ENCODE measurements around the gene APOC4.

Gene APOC4

DNA sequence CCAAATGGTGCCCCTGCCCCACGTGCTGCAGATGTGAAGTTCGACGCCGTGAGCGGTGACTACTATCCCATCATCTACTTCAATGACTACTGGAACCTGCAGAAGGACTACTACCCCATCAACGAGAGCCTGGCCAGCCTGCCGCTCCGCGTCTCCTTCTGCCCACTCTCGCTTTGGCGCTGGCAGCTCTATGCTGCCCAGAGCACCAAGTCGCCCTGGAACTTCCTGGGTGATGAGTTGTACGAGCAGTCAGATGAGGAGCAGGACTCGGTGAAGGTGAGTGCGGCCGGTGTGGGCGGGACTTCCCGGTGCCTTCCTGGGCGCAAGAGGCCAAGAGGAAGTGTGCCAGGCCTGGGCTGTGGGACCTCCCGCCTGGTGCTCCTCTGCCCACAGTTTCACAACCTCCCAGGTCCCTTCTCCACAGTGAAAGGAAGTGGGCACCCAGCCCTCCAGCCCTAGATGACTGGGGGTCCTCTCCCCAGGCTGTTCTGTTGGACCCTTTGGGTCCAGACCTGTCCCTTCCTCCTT, 45.2 kb downstream of the APOC4 start:
- DNase-seq (ENCODE audit: low spot score in 2 of 2) = no peak
- H3K4me3 Mint-ChIP-seq = no peak overlapping the region
- peaks cover 8% of the 10 kb centered on the region for H3K4me1 Mint-ChIP-seq
- peak overlapping the region; percentile 89 for H3K27ac Mint-ChIP-seq
- no peak for ATAC-seq (ENCODE audit: low read depth)
- no peaks in the 10 kb centered on the region for H3K9me3 Mint-ChIP-seq
- H3K36me3 Mint-ChIP-seq = peaks cover 19% of the 10 kb centered on the region
- H3K27me3 Mint-ChIP-seq = no peaks in the 10 kb centered on the region

DNA sequence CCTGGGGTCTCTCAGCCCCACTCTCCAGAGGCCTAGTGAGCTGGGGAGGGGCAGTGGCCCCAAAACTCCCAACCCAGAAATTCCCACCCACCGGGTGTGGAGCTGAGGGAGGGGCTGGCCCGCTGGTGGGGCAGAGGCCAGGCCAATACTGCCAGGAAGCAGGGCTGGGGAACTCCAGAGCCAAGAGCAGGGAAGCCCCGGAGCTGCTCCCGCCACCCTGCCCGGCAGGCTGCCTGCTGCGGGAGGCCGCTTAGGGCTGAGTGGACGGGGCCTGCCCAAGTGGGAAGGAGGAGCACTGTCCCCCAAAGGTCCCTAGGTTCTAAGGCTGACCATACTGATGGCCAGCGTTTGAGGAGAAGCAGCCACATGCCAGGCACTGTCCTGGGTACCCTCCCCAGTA, 46.2 kb downstream of the APOC4 start:
- Mint-ChIP-seq H3K27ac (no peak overlapping the region), H3K36me3 (peaks cover 19% of the 10 kb centered on the region), H3K9me3 (no peaks in the 10 kb centered on the region), H3K27me3 (no peaks in the 10 kb centered on the region), H3K4me3 (no peak overlapping the region), H3K4me1 (peaks cover 8% of the 10 kb centered on the region)
- DNase-seq (ENCODE audit: low spot score in 2 of 2) = no peak
- no peak for ATAC-seq (ENCODE audit: low read depth)

DNA sequence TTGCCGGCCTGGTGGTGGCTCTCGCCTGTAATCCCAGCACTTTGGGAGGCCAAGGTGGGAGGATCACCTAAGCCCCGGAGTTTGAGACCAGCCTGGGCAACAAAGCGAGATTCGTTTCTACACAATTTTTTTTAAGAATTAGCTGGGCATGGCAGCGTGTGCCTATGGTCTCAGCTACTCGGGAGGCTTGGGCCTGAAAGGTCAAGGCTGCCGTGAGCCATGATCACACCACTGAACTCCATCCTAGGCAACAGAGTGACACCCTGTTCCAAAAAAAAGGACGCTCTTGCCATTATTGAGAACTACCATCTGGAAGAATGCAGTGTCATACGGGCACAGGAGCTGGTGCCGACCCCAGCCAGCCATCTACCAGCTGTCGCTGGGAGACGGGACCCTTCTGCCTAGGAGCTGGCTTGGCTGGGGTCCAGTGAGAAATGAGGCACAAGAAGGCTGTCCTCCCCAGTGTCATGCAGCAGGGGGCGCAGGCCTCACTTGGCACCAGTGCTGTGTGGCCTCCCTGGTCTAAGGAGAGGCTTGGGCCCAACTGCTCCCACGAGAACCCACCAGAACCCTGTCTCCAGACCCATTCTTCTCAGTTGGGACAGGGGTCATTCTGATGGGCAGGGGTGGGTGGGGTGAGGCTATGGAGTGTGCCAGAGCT, 47.0 kb downstream of the APOC4 start:
- Mint-ChIP-seq H3K9me3 (no peaks in the 10 kb centered on the region), H3K27ac (peak overlapping the region; percentile 57), H3K4me3 (no peak overlapping the region), H3K27me3 (no peaks in the 10 kb centered on the region), H3K36me3 (peaks cover 20% of the 10 kb centered on the region), H3K4me1 (peaks cover 8% of the 10 kb centered on the region)
- ATAC-seq (ENCODE audit: low read depth) (peak; percentile 97), DNase-seq (ENCODE audit: low spot score in 2 of 2) (peak; percentile 72 to 75)

DNA sequence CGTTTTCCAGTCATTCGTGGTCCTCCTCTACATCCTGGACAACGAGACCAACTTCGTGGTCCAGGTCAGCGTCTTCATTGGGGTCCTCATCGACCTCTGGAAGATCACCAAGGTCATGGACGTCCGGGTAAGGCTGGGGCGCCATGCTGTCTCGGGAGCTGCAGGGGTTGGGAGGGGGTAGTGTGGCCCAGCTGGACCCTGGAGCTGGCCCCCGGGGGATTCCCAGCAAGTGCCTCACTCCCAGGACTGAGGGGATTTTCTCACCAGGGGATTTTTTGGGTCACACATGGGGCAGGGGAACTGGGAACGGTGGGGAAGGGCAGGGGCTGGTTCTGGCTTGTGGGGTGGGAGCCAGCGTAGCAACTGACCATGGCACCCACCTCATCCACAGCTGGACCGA, 48.4 kb downstream of the APOC4 start:
- ATAC-seq (ENCODE audit: low read depth) (no peak), DNase-seq (ENCODE audit: low spot score in 2 of 2) (no peak)
- H3K36me3 Mint-ChIP-seq = peaks cover 23% of the 10 kb centered on the region
- peaks cover 12% of the 10 kb centered on the region for H3K4me1 Mint-ChIP-seq
- no peaks in the 10 kb centered on the region for H3K9me3 Mint-ChIP-seq
- H3K4me3 Mint-ChIP-seq = no peak overlapping the region
- no peaks in the 10 kb centered on the region for H3K27me3 Mint-ChIP-seq
- no peak overlapping the region for H3K27ac Mint-ChIP-seq

DNA sequence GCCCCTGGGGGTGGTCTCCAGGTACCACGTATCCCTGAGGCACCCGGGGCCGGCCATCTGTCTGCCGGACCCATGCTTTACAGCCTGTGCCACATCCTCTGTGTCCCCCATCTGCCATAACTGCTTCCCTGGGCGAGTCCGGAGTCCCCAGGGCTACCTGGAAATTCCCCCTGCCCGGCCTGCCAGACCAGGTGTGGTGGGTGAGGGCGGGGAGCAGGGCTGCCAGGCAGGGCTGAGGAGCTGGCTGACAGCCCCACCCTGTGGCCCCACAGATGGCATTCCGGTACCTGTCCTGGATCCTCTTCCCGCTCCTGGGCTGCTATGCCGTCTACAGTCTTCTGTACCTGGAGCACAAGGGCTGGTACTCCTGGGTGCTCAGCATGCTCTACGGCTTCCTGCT, 48.9 kb downstream of the APOC4 start:
- H3K27ac Mint-ChIP-seq = no peak overlapping the region
- peaks cover 21% of the 10 kb centered on the region for H3K36me3 Mint-ChIP-seq
- H3K4me3 Mint-ChIP-seq = no peak overlapping the region
- H3K9me3 Mint-ChIP-seq = no peaks in the 10 kb centered on the region
- no peak for DNase-seq (ENCODE audit: low spot score in 2 of 2)
- H3K27me3 Mint-ChIP-seq = no peaks in the 10 kb centered on the region
- ATAC-seq (ENCODE audit: low read depth) = no peak
- H3K4me1 Mint-ChIP-seq = peaks cover 12% of the 10 kb centered on the region

DNA sequence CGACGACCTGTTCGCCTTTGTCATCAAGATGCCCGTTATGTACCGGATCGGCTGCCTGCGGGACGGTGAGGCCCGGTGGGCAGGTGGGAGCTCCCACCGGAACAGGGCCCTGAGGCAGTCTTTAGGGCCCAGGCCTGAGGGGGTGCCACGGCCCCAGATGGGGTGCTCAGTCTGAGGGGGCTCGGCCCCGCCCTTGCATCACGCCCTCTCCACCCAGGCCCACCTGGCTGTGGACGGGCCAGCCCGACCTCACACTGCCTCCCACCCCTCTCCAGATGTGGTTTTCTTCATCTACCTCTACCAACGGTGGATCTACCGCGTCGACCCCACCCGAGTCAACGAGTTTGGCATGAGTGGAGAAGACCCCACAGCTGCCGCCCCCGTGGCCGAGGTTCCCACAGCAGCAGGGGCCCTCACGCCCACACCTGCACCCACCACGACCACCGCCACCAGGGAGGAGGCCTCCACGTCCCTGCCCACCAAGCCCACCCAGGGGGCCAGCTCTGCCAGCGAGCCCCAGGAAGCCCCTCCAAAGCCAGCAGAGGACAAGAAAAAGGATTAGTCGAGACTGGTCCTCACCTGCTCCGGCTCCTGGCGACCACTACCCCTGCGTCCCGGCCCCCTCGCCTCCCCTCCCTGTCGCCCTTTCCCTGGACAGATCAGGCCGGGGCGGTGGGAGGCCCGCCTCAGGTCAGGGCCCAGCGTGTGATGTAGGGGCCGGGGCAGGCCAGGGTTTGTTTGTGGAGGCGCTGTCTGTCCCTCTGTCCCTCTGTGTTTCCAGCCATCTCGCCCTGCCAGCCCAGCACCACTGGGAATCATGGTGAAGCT, 50.5 kb downstream of the APOC4 start:
- Mint-ChIP-seq H3K36me3 (peaks cover 17% of the 10 kb centered on the region), H3K4me1 (peaks cover 11% of the 10 kb centered on the region), H3K27ac (no peak overlapping the region), H3K9me3 (no peaks in the 10 kb centered on the region), H3K4me3 (no peak overlapping the region), H3K27me3 (no peaks in the 10 kb centered on the region)
- ATAC-seq (ENCODE audit: low read depth) (no peak), DNase-seq (ENCODE audit: low spot score in 2 of 2) (no peak)

DNA sequence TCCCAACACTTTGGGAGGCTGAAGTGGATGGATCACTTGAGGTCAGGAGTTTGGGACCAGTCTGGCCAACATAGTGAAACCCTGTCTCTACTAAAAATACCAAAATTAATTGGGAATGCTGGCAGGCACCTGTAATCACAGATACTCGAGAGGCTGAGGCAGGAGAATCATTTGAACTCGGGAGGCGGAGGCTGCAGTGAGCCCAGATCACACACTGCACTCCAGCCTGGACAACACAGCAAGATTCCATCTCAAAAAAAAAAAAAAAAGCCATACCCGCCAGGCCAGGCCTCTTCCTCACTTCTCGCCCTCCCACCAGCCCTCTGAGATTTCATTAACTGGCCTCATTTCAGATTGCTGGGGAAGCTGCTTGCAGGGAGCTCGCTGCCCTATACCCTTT, 51.5 kb downstream of the APOC4 start:
- no peaks in the 10 kb centered on the region for H3K27me3 Mint-ChIP-seq
- ATAC-seq (ENCODE audit: low read depth) = no peak
- H3K36me3 Mint-ChIP-seq = peaks cover 12% of the 10 kb centered on the region
- H3K4me1 Mint-ChIP-seq = peaks cover 8% of the 10 kb centered on the region
- H3K9me3 Mint-ChIP-seq = peaks cover 3% of the 10 kb centered on the region
- H3K27ac Mint-ChIP-seq = no peak overlapping the region
- DNase-seq (ENCODE audit: low spot score in 2 of 2) = no peak
- H3K4me3 Mint-ChIP-seq = no peak overlapping the region

DNA sequence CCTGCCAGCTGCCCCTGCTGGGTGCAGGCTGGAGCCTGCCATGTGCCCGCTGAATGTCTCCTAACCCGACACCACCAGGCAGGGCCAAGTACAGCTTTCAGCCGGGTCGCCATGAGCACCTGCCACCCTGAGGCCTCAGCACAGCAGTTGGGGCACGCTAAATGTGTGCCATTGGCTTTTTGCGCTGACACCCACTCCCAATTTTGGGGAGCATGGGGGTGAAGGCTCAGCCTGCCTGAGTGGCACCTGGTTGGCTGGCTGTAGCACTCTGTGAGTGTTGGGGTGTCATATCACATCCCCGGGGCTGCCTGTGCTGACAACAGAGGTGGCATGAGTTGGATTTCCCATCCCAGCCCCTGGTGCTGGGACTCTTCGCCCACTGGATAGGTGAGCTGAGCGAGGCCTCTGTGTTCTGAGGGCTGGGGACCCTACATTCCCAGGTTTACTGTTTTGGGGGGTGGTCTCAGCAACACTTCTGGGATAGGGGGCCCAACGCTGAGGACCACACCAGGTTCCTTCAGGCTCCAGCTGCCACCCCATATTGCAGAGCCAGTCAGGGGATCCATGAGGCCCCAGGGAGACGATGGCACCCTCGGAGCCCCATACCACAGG, 52.0 kb downstream of the APOC4 start:
- H3K27me3 Mint-ChIP-seq = no peaks in the 10 kb centered on the region
- no peak for DNase-seq (ENCODE audit: low spot score in 2 of 2)

More for the DNA sequence above, 52.0 kb downstream of the APOC4 start:
- H3K27ac Mint-ChIP-seq = no peak overlapping the region
- H3K4me3 Mint-ChIP-seq = no peak overlapping the region
- peaks cover 12% of the 10 kb centered on the region for H3K36me3 Mint-ChIP-seq
- peaks cover 3% of the 10 kb centered on the region for H3K9me3 Mint-ChIP-seq
- ATAC-seq (ENCODE audit: low read depth) = no peak
- H3K4me1 Mint-ChIP-seq = peaks cover 6% of the 10 kb centered on the region

Measured in memory B cell (primary cell).